ENCODE results near the gene HOXC9. TPM values are rescaled to one million over a fixed set of nuclear protein-coding genes. Genes with fewer than 3 reads are reported as not detected.

Gene HOXC9
- total and polyA plus RNA-seq, 12 donors: not detected

DNA sequence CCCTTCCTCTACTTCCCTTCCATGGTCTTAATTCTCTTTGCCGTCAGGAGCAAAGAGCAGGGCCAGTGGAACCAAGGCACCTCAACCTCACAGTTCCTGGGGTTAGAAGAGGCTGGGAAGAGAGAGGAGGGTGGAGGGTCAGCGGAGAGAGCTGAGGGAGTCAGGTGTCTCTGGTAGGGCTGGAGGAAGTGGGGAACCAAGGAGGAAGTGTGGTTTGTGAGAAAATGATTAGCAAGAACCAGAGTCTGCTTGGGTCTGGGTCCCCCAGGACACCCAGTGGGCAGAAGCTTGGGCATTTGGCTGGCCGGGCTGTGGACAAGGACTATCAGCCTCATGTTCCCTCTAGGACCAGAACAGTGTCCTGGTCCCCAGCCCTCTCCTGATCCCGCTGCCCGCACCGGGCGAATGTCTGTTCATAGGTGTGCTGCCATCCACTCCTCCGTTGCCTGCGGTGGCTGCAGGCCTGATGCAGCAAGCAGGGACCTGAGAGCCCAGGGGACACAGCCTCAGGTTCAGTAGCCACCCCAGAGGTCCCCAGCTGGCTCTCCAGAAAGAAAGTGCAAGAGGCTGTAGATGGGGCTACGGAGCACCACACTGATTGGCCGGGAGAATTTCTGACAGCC is 42.9 kb upstream of the HOXC9 start:
- H3K27me3 ChIP-seq: peaks cover 78 to 100% (median 100%) of the 10 kb centered on the region in 7 donors
- DNase-seq: no peak

GRCh38 chr12:53958128-53958527 is 41.8 kb upstream of the HOXC9 start:
- intact Hi-C loops (cut with DNase I): no loop called here
- Histone ChIP-seq H3K27me3 (peaks cover 73 to 100% (median 100%) of the 10 kb centered on the region in 7 donors), H3K4me3 (no peak overlapping the region), H3K36me3 (no peaks in the 10 kb centered on the region), H3K9me3 (no peaks in the 10 kb centered on the region), H3K27ac (no peak overlapping the region), H3K4me1 (peaks cover 0 to 12% (median 0%) of the 10 kb centered on the region in 9 donors)
- DNase-seq (no peak), ATAC-seq (no peak)
- 9 to 12% methylated on average over 3 of the region's 3 CpGs for WGBS, 2 donors
- no peak for TF ChIP-seq CTCF (IDR thresholded peaks at IDR 0.05)

More for the DNA sequence above, 42.9 kb upstream of the HOXC9 start:
- WGBS, 2 donors: 9 to 12% methylated on average over 11 of the region's 11 CpGs
- Histone ChIP-seq H3K36me3 (no peaks in the 10 kb centered on the region), H3K9me3 (no peaks in the 10 kb centered on the region), H3K4me3 (no peak overlapping the region), H3K4me1 (peaks cover 0 to 18% (median 2%) of the 10 kb centered on the region in 9 donors), H3K27ac (no peak overlapping the region)
- no peak for TF ChIP-seq CTCF (IDR thresholded peaks at IDR 0.05)
- ATAC-seq: peak in 1 of 8 donors; percentile 40
- intact Hi-C loops (cut with DNase I): no loop called here

DNA sequence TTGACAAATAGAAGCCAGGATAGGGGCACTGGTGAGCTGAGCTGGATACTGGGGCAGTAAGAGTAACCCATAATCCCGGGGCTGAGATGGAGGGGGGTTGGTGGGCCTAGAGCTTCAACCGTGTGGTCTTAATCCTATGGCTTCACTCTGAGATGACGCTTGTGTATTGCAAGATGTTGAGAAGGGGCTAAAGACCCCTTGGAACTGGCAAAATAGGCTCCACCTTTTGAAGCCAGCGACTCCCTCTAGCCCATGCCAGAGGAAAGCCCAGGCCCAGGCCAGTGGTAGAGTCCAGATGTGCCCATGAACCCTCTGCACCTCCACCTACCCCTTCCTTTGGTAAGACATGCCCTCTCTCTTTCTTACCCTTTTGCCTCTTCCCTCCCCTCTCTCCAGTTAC is 40.6 kb upstream of the HOXC9 start:
- TF ChIP-seq CTCF (IDR thresholded peaks at IDR 0.05): no peak
- intact Hi-C loops (cut with DNase I): no loop called here
- H3K27ac ChIP-seq: no peak overlapping the region

DNA sequence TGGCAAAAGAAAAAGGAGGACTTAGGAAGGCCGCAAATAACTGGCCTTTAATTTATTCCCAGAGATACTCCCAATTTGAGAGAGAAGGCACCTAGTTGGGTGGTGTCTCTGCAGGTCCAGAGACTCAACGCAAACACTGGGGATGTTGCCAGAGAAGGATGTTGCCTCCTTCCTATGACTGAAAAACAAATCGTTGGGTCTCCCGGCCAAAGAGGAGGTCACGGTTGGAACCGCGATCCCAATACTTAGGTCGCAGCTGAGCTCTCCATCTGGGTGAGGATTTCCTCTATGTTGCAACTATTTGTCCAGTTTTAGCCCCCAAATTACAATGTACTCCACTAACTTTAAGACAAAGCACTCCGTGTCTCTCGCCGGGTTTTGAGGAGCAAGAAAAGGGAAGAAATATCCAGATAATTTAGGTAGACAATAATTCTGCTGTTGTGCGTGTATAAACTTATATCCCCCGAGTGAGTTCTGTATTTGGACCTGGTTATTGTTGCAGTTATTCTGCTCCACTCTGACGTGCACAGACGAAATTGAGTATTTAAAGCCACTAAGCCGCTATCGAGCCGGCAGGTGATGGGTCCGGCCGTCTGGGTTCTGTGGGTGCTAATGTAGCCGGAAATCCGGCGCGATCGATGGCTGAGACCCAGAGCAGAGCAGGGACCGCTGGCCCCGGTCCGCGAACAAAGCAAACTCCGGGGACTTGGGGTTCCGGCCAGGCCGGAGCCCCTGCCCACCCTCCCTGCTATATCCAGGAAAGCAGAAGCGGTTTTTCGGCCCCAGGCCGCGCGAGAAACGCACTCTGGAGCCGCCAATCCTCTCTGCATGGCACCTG is 39.6 kb upstream of the HOXC9 start:
- intact Hi-C loops (cut with DNase I): no loop called here
- H3K27me3 ChIP-seq: peaks cover 66 to 100% (median 100%) of the 10 kb centered on the region in 7 donors
- peaks cover 0 to 11% (median 3%) of the 10 kb centered on the region in 9 donors for H3K4me1 ChIP-seq
- H3K36me3 ChIP-seq: no peaks in the 10 kb centered on the region
- ATAC-seq (no peak), DNase-seq (no peak)
- H3K9me3 ChIP-seq: no peaks in the 10 kb centered on the region
- H3K27ac ChIP-seq: no peak overlapping the region
- no peak for TF ChIP-seq CTCF (IDR thresholded peaks at IDR 0.05)
- 8% methylated on average over 39 of the region's 39 CpGs for whole genome bisulfite sequencing, 2 donors
- no peak overlapping the region for H3K4me3 ChIP-seq

More for the DNA sequence above, 40.6 kb upstream of the HOXC9 start:
- Histone ChIP-seq H3K4me1 (peaks cover 0 to 11% (median 3%) of the 10 kb centered on the region in 9 donors), H3K4me3 (no peak overlapping the region), H3K9me3 (no peaks in the 10 kb centered on the region), H3K36me3 (no peaks in the 10 kb centered on the region), H3K27me3 (peaks cover 70 to 100% (median 100%) of the 10 kb centered on the region in 7 donors)
- DNase-seq: no peak
- no peak for ATAC-seq
- WGBS, 2 donors: 4 to 18% methylated on average over 4 of the region's 4 CpGs

Measured in heart right ventricle (tissue), 16 donors.